K562 (cell line): ENCODE measurements around the gene EME2. TPM values are rescaled to one million over a fixed set of nuclear protein-coding genes. Genes with fewer than 3 reads are reported as not detected.

Experiments used
- ATF1 ChIP-seq, 2 experiments: fragments of 450-650 bp in 1 of 2; IDR thresholded peaks; 2 replicates each; pipeline ENCODE4 v1.6.1; 2016; ENCODE audit warnings: missing compliant biosample characterization in 1 of 2, missing genetic modification characterization in 1 of 2
- CTCF ChIP-seq, 3 experiments: IDR thresholded peaks in 2 of 3; conservative IDR thresholded peaks in 1 of 3; 2 replicates each; pipeline ENCODE4 v1.5.1; 2011 to 2012; ENCODE audit warnings: low read length in 3 of 3, mild to moderate bottlenecking in 3 of 3, control low read depth in 2 of 3, improper control_type of control experiment in 1 of 3, inconsistent platforms in 1 of 3, low read depth in 1 of 3, mixed read lengths in 1 of 3, moderate library complexity in 1 of 3; ENCODE audit not compliant: insufficient read depth in 2 of 3
- GABPA ChIP-seq: fragments of 200-800 bp; sonication (Bioruptor generic); conservative IDR thresholded peaks from 2 replicates; pipeline ENCODE4 v1.6.1; 2016; ENCODE audit warnings: low read depth, missing genetic modification characterization, missing compliant biosample characterization
- KLF16 ChIP-seq: IDR thresholded peaks from 2 replicates; pipeline ENCODE4 v1.6.1; 2016; ENCODE audit warnings: antibody characterized with exemption
- PCBP2 ChIP-seq: fragments of 200-400 bp; formaldehyde crosslinking; IDR thresholded peaks from 2 replicates; pipeline ENCODE4 v1.6.1; 2018; ENCODE audit warnings: low read length, low read depth, mild to moderate bottlenecking, moderate library complexity; ENCODE audit not compliant: poor library complexity, severe bottlenecking
- PHTF2 ChIP-seq: fragments of 250-450 bp; sonication (Bioruptor Pico); IDR thresholded peaks from 2 replicates; pipeline ENCODE4 v1.5.0; 2021; ENCODE audit warnings: mild to moderate bottlenecking
- RAD21 ChIP-seq, 2 experiments: fragments of 250-450 bp in 1 of 2; fragments of 450-650 bp in 1 of 2; sonication (Bioruptor Pico) in 1 of 2; formaldehyde crosslinking in 1 of 2; IDR thresholded peaks in 1 of 2; conservative IDR thresholded peaks in 1 of 2; 2 replicates each; pipeline versions ENCODE4 v1.4.0 to v1.8.0; 2020 to 2022; ENCODE audit warnings: mild to moderate bottlenecking in 2 of 2, moderate library complexity in 1 of 2
- RB1 ChIP-seq: fragments of 450-650 bp; IDR thresholded peaks from 2 replicates; pipeline ENCODE4 v1.6.1; 2017; ENCODE audit warnings: low read depth, mild to moderate bottlenecking
- RHOXF2B ChIP-seq: fragments of 250-450 bp; sonication (Bioruptor Pico); conservative IDR thresholded peaks from 2 replicates; pipeline ENCODE4 v1.5.1; 2021
- polyA plus RNA-seq, 8 experiments: library from polyadenylated mRNA; depleted of rRNA in 4 of 8; stranded (reverse) in 5 of 8; unstranded in 3 of 8; fragments of >200 nt; fragmentation: Nextera tagmentation in 2 of 8; fragmentation: Illumina TruSeq in 1 of 8; extraction: Ambion mirVana in 2 of 8; extraction: Trizol in 1 of 8; gene quantifications; 2 replicates each; pipeline versions ENCODE4 v1.2.1 to v1.2.3, GENCODE V29; 2011 to 2014; ENCODE audit warnings: inconsistent platforms in 1 of 8, missing spikeins in 1 of 8
- total RNA-seq, 7 experiments: library from RNA; depleted of rRNA in 6 of 7; stranded (reverse); fragments of >200 nt in 6 of 7; fragmentation: Illumina TruSeq in 2 of 7; extraction: Trizol in 2 of 7; gene quantifications; 2 replicates each; pipeline versions ENCODE4 v1.2.1 to v1.2.3, GENCODE V29; 2011 to 2021; ENCODE audit warnings: low replicate concordance in 1 of 7

The EME2 gene
- total and polyA plus RNA-seq, 9 of the 15 experiments (the other 6 are each of a cell fraction or from before 2014, with no cell fraction given) = 0.35 to 19.9 (median 3.5) TPM

GRCh38 chr16:1723450-1724147, 49.0 kb upstream of the EME2 start (continued):
- TF ChIP-seq RB1 (no peak), CTCF (IDR thresholded peaks at IDR 0.05 in 2 of 3, conservative IDR thresholded peaks at IDR 0.05 in 1 of 3; ENCODE audit: insufficient read depth in 2 of 3, low read depth in 1 of 3, low read length in 3 of 3) (peak; percentile 61 to 80 (median 76)), RHOXF2B (CRISPR knock-in tag) (no peak), PCBP2 (no peak), ATF1 (CRISPR knock-in tag; IDR thresholded peaks at IDR 0.05) (no peak), ATF1 (tag; IDR thresholded peaks at IDR 0.05) (0 out of 2 replicates have a peak, but pooled peaks have one; percentile 9), GABPA (tag) (no peak), RAD21 (CRISPR knock-in tag; conservative IDR thresholded peaks at IDR 0.05 in 1 of 2, IDR thresholded peaks at IDR 0.05 in 1 of 2) (peak; percentile 23 to 56; a peak in 3 of 4 replicates), PHTF2 (no peak), KLF16 (0 out of 2 replicates have a peak, but pooled peaks have one; percentile 35)
- TF ChIP-seq, all 486 proteins: peak for 7
